Ishikawa (cell line): ENCODE data around the gene SCYGR6.

Source experiments
- CEBPB ChIP-seq: IDR thresholded peaks from 2 replicates; pipeline ENCODE4 v1.6.1; 2012
- CREB1 ChIP-seq: IDR thresholded peaks from 2 replicates; pipeline ENCODE4 v1.6.1; 2012; ENCODE audit warnings: low read depth
- EGR1 ChIP-seq: IDR thresholded peaks from 2 replicates; pipeline ENCODE4 v1.6.1; 2012
- EP300 ChIP-seq: IDR thresholded peaks from 2 replicates; pipeline ENCODE4 v1.6.1; 2012; ENCODE audit warnings: borderline replicate concordance
- FOXM1 ChIP-seq: IDR thresholded peaks from 2 replicates; pipeline ENCODE4 v1.6.1; 2012; ENCODE audit warnings: low read depth, borderline replicate concordance
- NFIC ChIP-seq: IDR thresholded peaks from 2 replicates; pipeline ENCODE4 v1.6.1; 2012
- RAD21 ChIP-seq: IDR thresholded peaks from 2 replicates; pipeline ENCODE4 v1.6.1; 2012; ENCODE audit warnings: low read depth
- TAF1 ChIP-seq: IDR thresholded peaks from 2 replicates; pipeline ENCODE4 v1.6.1; 2012; ENCODE audit warnings: low read depth, mild to moderate bottlenecking
- TCF12 ChIP-seq: IDR thresholded peaks from 2 replicates; pipeline ENCODE4 v1.6.1; 2012; ENCODE audit warnings: low read depth
- TEAD4 ChIP-seq: IDR thresholded peaks from 2 replicates; pipeline ENCODE4 v1.6.1; 2012
- YY1 ChIP-seq: IDR thresholded peaks from 2 replicates; pipeline ENCODE4 v1.6.1; 2012; ENCODE audit warnings: low read depth
- TF ChIP-seq, protein P1 (sequence below): IDR thresholded peaks from 2 replicates; pipeline ENCODE4 v1.6.1; 2012; ENCODE audit warnings: low read depth, mild to moderate bottlenecking
- TF ChIP-seq, protein P2 (sequence below): IDR thresholded peaks from 2 replicates; pipeline ENCODE4 v1.6.1; 2012
- TF ChIP-seq, protein P3 (sequence below): IDR thresholded peaks from 2 replicates; pipeline ENCODE4 v1.6.1; 2012

DNA sequence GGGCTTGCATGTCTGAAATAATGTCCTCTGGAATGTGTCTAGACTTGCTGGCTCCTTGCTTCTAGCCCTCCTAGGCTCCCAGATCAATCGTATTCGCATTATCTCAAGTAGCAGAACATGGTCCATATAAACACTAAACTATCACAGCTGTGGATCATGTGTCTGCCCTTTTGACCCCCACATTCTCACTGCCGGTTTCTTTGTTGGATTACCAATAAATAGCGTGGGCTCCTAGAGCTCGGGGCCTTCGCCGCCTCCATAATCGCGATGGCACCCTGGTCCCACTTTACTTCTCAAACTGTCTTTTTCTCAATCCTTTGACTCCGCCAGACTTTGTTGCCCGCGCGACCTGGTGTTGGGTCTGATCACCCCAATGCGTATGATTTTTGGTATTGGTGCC, 14.8 kb upstream of the SCYGR6 start:
- TF ChIP-seq, protein P1, sequence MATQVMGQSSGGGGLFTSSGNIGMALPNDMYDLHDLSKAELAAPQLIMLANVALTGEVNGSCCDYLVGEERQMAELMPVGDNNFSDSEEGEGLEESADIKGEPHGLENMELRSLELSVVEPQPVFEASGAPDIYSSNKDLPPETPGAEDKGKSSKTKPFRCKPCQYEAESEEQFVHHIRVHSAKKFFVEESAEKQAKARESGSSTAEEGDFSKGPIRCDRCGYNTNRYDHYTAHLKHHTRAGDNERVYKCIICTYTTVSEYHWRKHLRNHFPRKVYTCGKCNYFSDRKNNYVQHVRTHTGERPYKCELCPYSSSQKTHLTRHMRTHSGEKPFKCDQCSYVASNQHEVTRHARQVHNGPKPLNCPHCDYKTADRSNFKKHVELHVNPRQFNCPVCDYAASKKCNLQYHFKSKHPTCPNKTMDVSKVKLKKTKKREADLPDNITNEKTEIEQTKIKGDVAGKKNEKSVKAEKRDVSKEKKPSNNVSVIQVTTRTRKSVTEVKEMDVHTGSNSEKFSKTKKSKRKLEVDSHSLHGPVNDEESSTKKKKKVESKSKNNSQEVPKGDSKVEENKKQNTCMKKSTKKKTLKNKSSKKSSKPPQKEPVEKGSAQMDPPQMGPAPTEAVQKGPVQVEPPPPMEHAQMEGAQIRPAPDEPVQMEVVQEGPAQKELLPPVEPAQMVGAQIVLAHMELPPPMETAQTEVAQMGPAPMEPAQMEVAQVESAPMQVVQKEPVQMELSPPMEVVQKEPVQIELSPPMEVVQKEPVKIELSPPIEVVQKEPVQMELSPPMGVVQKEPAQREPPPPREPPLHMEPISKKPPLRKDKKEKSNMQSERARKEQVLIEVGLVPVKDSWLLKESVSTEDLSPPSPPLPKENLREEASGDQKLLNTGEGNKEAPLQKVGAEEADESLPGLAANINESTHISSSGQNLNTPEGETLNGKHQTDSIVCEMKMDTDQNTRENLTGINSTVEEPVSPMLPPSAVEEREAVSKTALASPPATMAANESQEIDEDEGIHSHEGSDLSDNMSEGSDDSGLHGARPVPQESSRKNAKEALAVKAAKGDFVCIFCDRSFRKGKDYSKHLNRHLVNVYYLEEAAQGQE: no peak
- TF ChIP-seq TEAD4 (no peak), TAF1 (no peak), NFIC (no peak), CEBPB (no peak), CREB1 (no peak), FOXM1 (no peak), RAD21 (no peak), EP300 (no peak), YY1 (no peak), EGR1 (no peak), TCF12 (no peak)
- TF ChIP-seq, protein P2, sequence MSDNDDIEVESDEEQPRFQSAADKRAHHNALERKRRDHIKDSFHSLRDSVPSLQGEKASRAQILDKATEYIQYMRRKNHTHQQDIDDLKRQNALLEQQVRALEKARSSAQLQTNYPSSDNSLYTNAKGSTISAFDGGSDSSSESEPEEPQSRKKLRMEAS: no peak
- TF ChIP-seq, protein P3, sequence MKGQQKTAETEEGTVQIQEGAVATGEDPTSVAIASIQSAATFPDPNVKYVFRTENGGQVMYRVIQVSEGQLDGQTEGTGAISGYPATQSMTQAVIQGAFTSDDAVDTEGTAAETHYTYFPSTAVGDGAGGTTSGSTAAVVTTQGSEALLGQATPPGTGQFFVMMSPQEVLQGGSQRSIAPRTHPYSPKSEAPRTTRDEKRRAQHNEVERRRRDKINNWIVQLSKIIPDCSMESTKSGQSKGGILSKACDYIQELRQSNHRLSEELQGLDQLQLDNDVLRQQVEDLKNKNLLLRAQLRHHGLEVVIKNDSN: no peak
